Spleen (tissue), 11 donors: ENCODE measurements around the gene KIAA0825. TPM values are rescaled to one million over a fixed set of nuclear protein-coding genes. Genes with fewer than 3 reads are reported as not detected.

Experiments
- DNase-seq: peaks from one replicate; pipeline ENCODE4 v3.0.0-alpha.2; 2020
- H3K27ac ChIP-seq, 8 donors: fragments of 200-600 bp; sonication (generic) in 7 of 8; 1 replicate in 4 of 8; 2 replicates in 4 of 8; pipeline versions ENCODE4 v1.5.0 to v1.8.0; 2016 to 2021; ENCODE audit warnings: inconsistent platforms in 4 of 8, mild to moderate bottlenecking in 4 of 8, moderate library complexity in 1 of 8
- H3K27me3 ChIP-seq, 7 donors: fragments of 200-600 bp; sonication (generic) in 6 of 7; replicated peaks in 1 of 7; 1 replicate in 4 of 7; 2 replicates in 3 of 7; pipeline versions ENCODE4 v1.5.0 to v1.8.0; 2016 to 2021; ENCODE audit warnings: inconsistent platforms in 3 of 7, mild to moderate bottlenecking in 1 of 7
- H3K36me3 ChIP-seq, 6 donors: fragments of 200-600 bp; sonication (generic) in 5 of 6; 1 replicate in 4 of 6; 2 replicates in 2 of 6; pipeline versions ENCODE4 v1.5.0 to v1.8.0; 2016 to 2021; ENCODE audit warnings: inconsistent platforms in 2 of 6
- H3K4me1 ChIP-seq, 6 donors: fragments of 200-600 bp; sonication (generic) in 5 of 6; 1 replicate in 3 of 6; 2 replicates in 3 of 6; pipeline versions ENCODE4 v1.5.0 to v1.8.0; 2016 to 2021; ENCODE audit warnings: inconsistent platforms in 3 of 6
- H3K4me3 ChIP-seq, 8 donors: fragments of 200-600 bp; sonication (generic) in 7 of 8; 1 replicate in 4 of 8; 2 replicates in 4 of 8; pipeline versions ENCODE4 v1.5.0 to v1.8.0; 2016 to 2021; ENCODE audit warnings: inconsistent platforms in 4 of 8, mild to moderate bottlenecking in 4 of 8, moderate library complexity in 2 of 8
- H3K9me3 ChIP-seq, 8 donors: fragments of 200-600 bp; sonication (generic) in 7 of 8; 1 replicate in 4 of 8; 2 replicates in 4 of 8; pipeline versions ENCODE4 v1.5.0 to v1.8.0; 2016 to 2021; ENCODE audit warnings: inconsistent platforms in 4 of 8
- CTCF ChIP-seq, 11 experiments: fragments of 200-600 bp in 7 of 11; fragments of 450-650 bp in 4 of 11; sonication (generic) in 4 of 11; IDR thresholded peaks in 8 of 11; conservative IDR thresholded peaks in 3 of 11; 1 replicate in 7 of 11; 2 replicates in 4 of 11; pipeline versions ENCODE4 v1.4.0 to v1.8.0; 2016 to 2021; ENCODE audit warnings: antibody characterized with exemption in 11 of 11, inconsistent platforms in 4 of 11, mild to moderate bottlenecking in 1 of 11
- POLR2A ChIP-seq, 3 donors: fragments of 450-650 bp; IDR thresholded peaks; one replicate each; pipeline ENCODE4 v1.5.1; 2017; ENCODE audit warnings: antibody characterized with exemption in 3 of 3, mild to moderate bottlenecking in 1 of 3
- POLR2AphosphoS5 ChIP-seq, 3 donors: sonication (generic); formaldehyde crosslinking; IDR thresholded peaks; one replicate each; pipeline ENCODE4 v1.5.1; 2017; ENCODE audit warnings: antibody characterized with exemption in 3 of 3
- WGBS, 5 donors: extraction: QIAGEN DNeasy Blood & Tissue Kit in 3 of 5; methylation state at CpG; one replicate each; pipeline versions ENCODE4 v1.1.5 to v1.1.7; 2013 to 2018; 5-methylcytosine and 5-hydroxymethylcytosine counted together
- intact Hi-C: fragments of 100-400 bp; cut with DNase I; formaldehyde crosslinking; loops from one replicate; pipeline ENCODE4 v1.15.0; 2023; ENCODE audit warnings: low total_unique reads
- polyA plus RNA-seq, 3 donors: library from polyadenylated mRNA; stranded (reverse); fragments of 200-250 nt; gene quantifications; one replicate each; pipeline ENCODE4 v1.2.1, GENCODE V29; 2013
- total RNA-seq, 7 donors: library from RNA; depleted of rRNA in 3 of 7; stranded (reverse); fragments of >200 nt in 3 of 7; fragmentation: NEBNext Ultra II Directional in 4 of 7; extraction: Animal tissue kit (Norgen Biotek cat#: 25700) in 4 of 7; gene quantifications; one replicate each; pipeline versions ENCODE4 v1.1.0 to v1.2.1, GENCODE V29; 2016 to 2021
- donor health status: healthy with polysubstance abuse.
- donor health status: DM: no; HTN: no; CAD: no; lungs with moderate emphysema.
- donor health status: DM: no; HTN: no; CAD: no.
- donor health status: Bipolar disorder and iron deficiency.
- donor health status: healthy.
- donor health status: DM: no; HTN: no; CAD: no.
- donor health status: DM: yes; HTN: yes; CAD: no.

KIAA0825 gene
- total and polyA plus RNA-seq, 10 donors = 0.20 to 13.5 (median 6.0) TPM

- DNase-seq = no peak
- Histone ChIP-seq H3K27ac (no peak overlapping the region), H3K27me3 (no peaks in the 10 kb centered on the region), H3K4me3 (no peak overlapping the region), H3K4me1 (no peaks in the 10 kb centered on the region), H3K36me3 (no peaks in the 10 kb centered on the region), H3K9me3 (no peaks in the 10 kb centered on the region)
- intact Hi-C loops = no loop called here
- 92 to 95% (median 94%) methylated on average over 5 of the region's 5 CpGs for WGBS, 5 donors
- TF ChIP-seq POLR2AphosphoS5 (IDR thresholded peaks at IDR 0.05) = no peak
- TF ChIP-seq POLR2A (IDR thresholded peaks at IDR 0.05) = no peak
- no peak for TF ChIP-seq CTCF (IDR thresholded peaks at IDR 0.05 in 8 of 11, conservative IDR thresholded peaks at IDR 0.05 in 3 of 11)
Observed at GRCh38 chr5:94312298-94312697, 306.1 kb downstream of the KIAA0825 start.

GRCh38 chr5:94310833-94311232 is 307.6 kb downstream of the KIAA0825 start:
- 89 to 98% (median 94%) methylated on average over 1 of the region's 1 CpG for WGBS, 5 donors
- DNase-seq = no peak
- no peak overlapping the region for H3K27ac ChIP-seq

GRCh38 chr5:94309141-94309540 is 309.3 kb downstream of the KIAA0825 start:
- intact Hi-C loops = no loop called here
- H3K4me1 ChIP-seq = no peaks in the 10 kb centered on the region
- no peak overlapping the region for H3K27ac ChIP-seq
- H3K9me3 ChIP-seq = no peaks in the 10 kb centered on the region
- no peak for DNase-seq
- no peaks in the 10 kb centered on the region for H3K27me3 ChIP-seq
- TF ChIP-seq CTCF (IDR thresholded peaks at IDR 0.05 in 8 of 11, conservative IDR thresholded peaks at IDR 0.05 in 3 of 11) (no peak), POLR2AphosphoS5 (IDR thresholded peaks at IDR 0.05) (no peak), POLR2A (IDR thresholded peaks at IDR 0.05) (no peak)
- 66 to 82% (median 76%) methylated on average over 1 of the region's 1 CpG for WGBS, 5 donors
- H3K4me3 ChIP-seq = no peak overlapping the region
- H3K36me3 ChIP-seq = no peaks in the 10 kb centered on the region

More at GRCh38 chr5:94310833-94311232, 307.6 kb downstream of the KIAA0825 start:
- Histone ChIP-seq H3K36me3 (no peaks in the 10 kb centered on the region), H3K4me1 (no peaks in the 10 kb centered on the region), H3K4me3 (no peak overlapping the region), H3K9me3 (no peaks in the 10 kb centered on the region), H3K27me3 (no peaks in the 10 kb centered on the region)
- TF ChIP-seq POLR2A (IDR thresholded peaks at IDR 0.05) = no peak
- no peak for TF ChIP-seq POLR2AphosphoS5 (IDR thresholded peaks at IDR 0.05)
- TF ChIP-seq CTCF (IDR thresholded peaks at IDR 0.05 in 8 of 11, conservative IDR thresholded peaks at IDR 0.05 in 3 of 11) = no peak
- intact Hi-C loops = no loop called here

GRCh38 chr5:94308442-94308841 is 310.0 kb downstream of the KIAA0825 start:
- no peaks in the 10 kb centered on the region for H3K27me3 ChIP-seq
- no peaks in the 10 kb centered on the region for H3K9me3 ChIP-seq
- H3K4me1 ChIP-seq = no peaks in the 10 kb centered on the region
- TF ChIP-seq POLR2A (IDR thresholded peaks at IDR 0.05) (no peak), CTCF (IDR thresholded peaks at IDR 0.05 in 8 of 11, conservative IDR thresholded peaks at IDR 0.05 in 3 of 11) (no peak)
- 79 to 100% (median 91%) methylated on average over 1 of the region's 1 CpG for WGBS, 5 donors
- no peak overlapping the region for H3K4me3 ChIP-seq
- H3K36me3 ChIP-seq = no peaks in the 10 kb centered on the region
- intact Hi-C loops = no loop called here
- no peak for DNase-seq
- H3K27ac ChIP-seq = no peak overlapping the region
